GM13976 (cell line): ENCODE measurements around the gene COL9A3.

Experiments used
- DNase-seq: peaks from one replicate; pipeline ENCODE4 v3.0.0; 2012; ENCODE audit warnings: low spot score
- CTCF ChIP-seq: IDR thresholded peaks from 2 replicates; pipeline ENCODE4 v1.5.1; 2012; ENCODE audit warnings: borderline replicate concordance, mild to moderate bottlenecking; ENCODE audit not compliant: insufficient read depth; ENCODE audit errors: extremely low read depth, missing control alignments, control extremely low read depth
- in situ Hi-C: fragments of 300-500 bp; cut with MboI; formaldehyde crosslinking; loops from one replicate; pipeline ENCODE4 v1.12.0; 2022; ENCODE audit warnings: low sequenced_read_pairs, mixed read lengths, inconsistent platforms; ENCODE audit not compliant: unreplicated experiment

COL9A3 gene

GRCh38 chr20:62822239-62822787 lies 5.5 kb downstream of the COL9A3 start:
- TF ChIP-seq CTCF = no peak
- DNase-seq = no peak
- in situ Hi-C loops = no loop called here

- DNase-seq = peak; percentile 87
- in situ Hi-C loops = no loop called here
- TF ChIP-seq CTCF = peak; percentile 58
Observed at GRCh38 chr20:62822788-62823651, 6.2 kb downstream of the COL9A3 start.

- no peak for TF ChIP-seq CTCF
- in situ Hi-C loops = no loop called here
- DNase-seq = no peak
Observed at GRCh38 chr20:62823688-62824475, 7.0 kb downstream of the COL9A3 start.

- no peak for TF ChIP-seq CTCF
- in situ Hi-C loops = no loop called here
- peak; percentile 78 for DNase-seq
Observed at GRCh38 chr20:62824476-62825332, 7.9 kb downstream of the COL9A3 start.

GRCh38 chr20:62825333-62825985 lies 8.6 kb downstream of the COL9A3 start:
- no peak for DNase-seq
- no peak for TF ChIP-seq CTCF
- in situ Hi-C loops = no loop called here
